HG03045 (cell line): ENCODE results near the gene CYP11A1.
A peak's percentile ranks its signal among the peaks of the same experiment; 100 is the strongest.

Source experiments
- ATAC-seq: cut with Tn5 transposase; IDR thresholded peaks from one replicate; pipeline ENCODE4 v1.9.1; 2021; ENCODE audit warnings: mild to moderate bottlenecking, moderate library complexity; ENCODE audit not compliant: unreplicated experiment

CYP11A1 gene

DNA sequence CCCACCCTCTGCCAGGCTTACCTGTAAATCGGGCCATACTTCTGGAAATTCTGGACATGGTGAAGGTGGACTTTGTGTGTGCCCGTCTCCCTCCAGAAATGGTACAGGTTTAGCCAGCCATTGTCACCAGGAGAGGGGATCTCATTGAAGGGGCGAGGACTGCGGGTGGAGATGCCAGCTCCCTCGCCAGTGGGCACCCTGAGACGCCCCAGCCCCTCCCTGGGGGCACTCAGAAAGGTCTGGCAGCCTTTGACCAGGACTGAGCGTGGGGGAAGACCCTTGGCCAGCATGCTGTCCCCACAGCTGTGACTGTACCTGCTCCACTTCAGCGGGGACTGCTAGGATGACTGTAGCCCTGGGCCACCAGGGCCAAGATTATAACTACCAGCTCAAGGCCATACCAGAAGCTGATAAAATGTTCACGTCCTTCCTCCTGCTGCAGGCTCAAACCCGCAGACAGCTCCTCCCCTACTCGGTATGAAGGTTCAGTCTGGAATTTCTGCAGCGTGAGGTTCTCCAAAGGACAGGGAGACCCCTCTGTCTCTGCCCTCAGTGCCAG, at the start of gene CYP11A1:
TSS of gene CYP11A1 (minus strand) at position 351 of the 559 bp plus-strand sequence. CDS start at position 290, 61 bp downstream.
- no peak for ATAC-seq

DNA sequence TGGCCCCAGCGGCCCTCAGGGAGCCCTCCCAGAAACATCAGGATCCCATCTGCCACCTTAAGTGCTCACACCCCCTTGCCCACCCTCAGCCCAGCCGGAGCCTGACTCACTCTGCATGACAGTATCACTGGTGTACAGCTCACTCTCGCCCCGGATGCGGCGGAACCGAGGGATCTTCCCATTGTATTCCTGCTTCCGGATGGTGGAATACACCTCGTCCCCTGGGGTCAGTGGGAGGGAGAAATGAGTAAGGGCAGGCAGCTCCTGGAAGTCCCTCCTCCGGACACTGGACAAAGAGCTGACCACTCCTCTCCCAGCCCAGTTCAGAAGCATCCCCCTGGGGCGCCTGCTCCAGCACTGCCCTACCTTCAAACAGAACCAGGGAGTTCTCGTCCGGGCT, 49.8 kb upstream of the CYP11A1 start:
- ATAC-seq, result no peak

GRCh38 chr15:74415966-74416916, 48.8 kb upstream of the CYP11A1 start:
- ATAC-seq, result no peak

DNA sequence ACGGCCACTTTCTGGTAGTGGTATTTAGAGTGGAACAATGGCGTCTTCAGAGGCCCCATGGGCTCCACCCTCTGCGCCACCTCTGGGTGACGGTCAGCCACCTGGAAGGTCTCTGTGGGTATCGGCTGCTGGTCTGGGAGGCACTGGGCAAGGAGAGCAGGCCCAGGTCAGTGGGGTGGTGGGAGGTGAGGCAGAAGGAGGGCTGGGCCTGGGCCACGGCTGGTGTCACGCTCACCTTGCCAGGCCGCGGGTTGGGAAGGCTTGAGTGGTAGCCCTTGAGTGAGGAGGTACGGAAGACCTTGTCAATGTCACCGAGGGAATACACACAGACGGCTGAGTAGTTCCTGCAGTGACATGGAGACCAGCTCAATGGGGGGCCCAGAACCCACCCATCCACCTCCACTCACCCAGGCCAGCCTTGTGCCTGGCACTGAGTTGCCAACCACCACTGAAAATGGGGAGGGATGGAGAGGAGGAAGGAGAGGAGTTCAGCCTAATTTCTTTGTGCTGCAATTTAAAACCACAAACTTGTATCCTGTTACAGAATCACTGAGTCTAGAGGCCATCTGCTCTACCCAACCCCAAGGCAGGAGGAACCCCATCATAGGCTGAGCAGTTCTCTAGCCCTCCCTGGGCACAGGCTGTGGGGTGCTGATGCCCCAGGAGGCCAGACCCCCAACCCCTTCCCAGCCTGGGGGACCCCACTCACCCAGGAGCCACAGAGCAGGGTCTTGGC, 47.3 kb upstream of the CYP11A1 start:
- ATAC-seq, result no peak

GRCh38 chr15:74414081-74414580, 46.7 kb upstream of the CYP11A1 start:
- ATAC-seq, result no peak

DNA sequence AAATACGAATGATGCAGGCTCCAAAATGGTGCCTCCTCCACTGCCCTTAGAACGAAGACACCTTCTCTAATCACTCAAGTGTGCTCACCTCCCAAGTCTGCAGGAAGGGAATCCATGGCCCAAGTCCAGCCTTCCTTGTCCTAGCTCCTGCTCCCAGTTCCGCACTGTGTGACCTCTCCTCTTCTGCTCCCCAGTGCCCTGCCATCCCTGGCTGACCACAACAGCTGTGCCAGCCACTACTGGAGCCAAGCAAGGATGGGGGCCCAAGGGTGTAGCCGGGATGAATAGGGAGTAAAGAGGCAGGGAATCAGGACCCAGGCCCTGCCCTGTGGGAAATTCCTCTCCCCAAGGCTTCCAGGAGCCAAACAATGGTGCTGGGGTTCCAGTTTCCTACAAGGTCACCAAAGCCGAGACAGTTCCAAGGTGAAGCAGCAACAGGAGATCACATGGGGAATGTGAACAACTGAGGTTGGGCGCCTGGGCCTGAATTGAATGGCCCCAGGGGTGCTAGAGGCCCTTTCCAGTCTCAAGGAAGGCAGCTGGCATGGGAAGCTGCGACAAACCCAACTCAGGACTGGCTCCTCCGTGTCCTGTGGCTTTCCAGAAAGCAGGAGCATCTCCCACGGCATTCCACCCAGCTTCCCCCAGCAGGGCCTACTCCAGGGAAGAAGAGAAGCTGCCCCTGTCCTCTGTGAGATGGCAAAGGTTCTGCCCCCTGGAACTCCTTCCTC, 46.1 kb upstream of the CYP11A1 start:
- no peak for ATAC-seq

DNA sequence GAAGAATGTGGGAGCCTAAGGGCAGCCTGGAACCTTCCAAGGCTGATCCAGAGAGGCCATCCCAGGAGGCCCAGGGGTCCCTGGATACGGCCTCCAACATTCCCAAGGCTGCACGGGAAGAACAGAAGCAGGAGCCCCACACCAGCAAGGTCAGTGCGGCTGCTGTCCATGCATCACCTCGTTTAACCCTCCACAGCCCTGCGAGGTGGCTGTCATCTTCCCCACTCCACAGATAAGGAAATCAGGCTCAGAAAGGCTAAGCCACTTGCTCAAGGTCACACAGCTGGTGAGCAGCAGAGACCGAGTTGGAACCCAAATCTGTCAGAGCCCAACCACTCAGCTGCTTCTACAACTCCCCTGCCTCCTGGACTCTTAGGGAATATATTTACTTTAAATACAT, 44.7 kb upstream of the CYP11A1 start:
- no peak for ATAC-seq

DNA sequence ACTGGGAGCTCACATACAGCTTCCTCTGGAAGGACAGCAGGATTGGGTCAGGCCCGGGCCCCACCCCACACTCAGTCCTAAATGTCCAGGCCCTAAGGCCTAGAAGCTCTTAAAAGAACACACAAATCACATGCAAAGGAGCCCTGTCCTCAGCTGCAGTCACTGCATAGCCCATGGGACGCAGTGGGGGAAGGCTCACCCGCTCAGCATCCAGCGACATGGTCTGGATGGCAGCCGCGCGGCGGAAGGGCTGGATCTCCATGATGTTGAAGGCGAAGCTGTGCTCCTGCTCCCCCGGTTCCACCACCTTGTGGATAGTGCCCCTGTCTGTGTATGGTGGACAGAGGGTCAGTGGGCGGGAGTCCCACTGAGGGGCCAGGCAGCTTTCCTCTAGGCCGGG, 44.2 kb upstream of the CYP11A1 start:
- ATAC-seq, result no peak

DNA sequence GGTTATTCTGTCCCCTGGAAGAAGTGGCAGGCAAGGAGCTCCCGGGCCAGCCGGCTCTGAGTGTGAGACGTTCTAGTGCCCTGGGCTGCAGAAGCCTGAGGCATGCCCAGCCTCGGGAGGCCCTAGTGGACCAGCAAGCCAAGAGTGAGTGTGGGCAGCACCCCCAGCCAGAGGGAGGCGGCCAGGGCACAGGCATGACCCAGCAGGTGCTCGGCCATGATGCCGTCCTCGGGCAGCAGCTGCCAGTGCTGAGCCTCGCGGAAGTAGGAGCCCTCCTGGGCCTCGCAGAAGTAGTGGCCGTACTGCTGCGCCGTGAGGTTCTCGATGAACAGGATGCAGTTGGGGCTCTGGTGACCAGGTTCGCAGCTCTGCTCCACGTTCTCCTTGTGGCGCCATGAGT, 43.1 kb upstream of the CYP11A1 start:
- ATAC-seq, result no peak

GRCh38 chr15:74409225-74409624, 41.8 kb upstream of the CYP11A1 start:
- ATAC-seq, result no peak

DNA sequence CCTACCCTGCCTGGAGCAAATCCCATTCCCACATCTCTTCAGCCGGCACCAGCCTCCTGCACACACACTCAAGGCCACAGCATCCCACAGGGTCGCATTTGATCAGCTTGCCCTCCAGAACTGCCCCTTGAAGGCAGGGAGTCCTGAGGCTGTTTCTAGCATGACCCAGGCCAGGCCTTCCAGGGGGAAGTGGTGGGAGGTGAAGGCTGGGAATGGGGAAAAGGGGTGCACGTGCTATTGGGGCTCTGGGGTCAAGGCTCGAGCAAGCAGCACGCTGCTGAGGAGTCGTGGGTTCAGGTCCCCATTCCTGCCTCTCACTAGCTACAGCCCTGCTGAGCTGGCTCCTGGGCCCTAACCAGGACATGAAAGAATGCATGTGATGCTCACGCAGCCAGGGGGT, 41.4 kb upstream of the CYP11A1 start:
- ATAC-seq, result no peak

GRCh38 chr15:74408385-74408784, 40.9 kb upstream of the CYP11A1 start:
- ATAC-seq, result no peak

GRCh38 chr15:74406992-74407705, 39.7 kb upstream of the CYP11A1 start:
- no peak for ATAC-seq

GRCh38 chr15:74406517-74406916, 39.1 kb upstream of the CYP11A1 start:
- no peak for ATAC-seq

DNA sequence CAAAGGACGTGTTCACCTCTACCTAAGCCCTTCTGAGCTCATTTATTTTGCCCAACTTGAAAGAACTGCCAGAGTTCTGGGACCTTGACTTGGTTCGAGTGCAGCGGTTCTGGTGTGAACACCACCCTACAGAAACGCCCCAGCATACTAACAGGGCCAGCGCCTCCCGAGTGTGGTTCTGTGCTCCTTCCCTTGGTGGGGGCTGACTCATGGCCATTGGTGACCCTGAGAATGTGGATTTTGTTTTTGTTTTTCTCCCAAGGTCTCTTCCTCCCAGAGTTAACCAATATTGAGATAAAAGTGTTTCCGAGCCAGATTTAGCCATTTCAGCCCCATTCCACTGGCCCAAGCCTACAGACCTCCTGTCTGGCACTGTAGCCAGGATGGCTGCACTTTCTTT, 38.4 kb upstream of the CYP11A1 start:
- no peak for ATAC-seq

DNA sequence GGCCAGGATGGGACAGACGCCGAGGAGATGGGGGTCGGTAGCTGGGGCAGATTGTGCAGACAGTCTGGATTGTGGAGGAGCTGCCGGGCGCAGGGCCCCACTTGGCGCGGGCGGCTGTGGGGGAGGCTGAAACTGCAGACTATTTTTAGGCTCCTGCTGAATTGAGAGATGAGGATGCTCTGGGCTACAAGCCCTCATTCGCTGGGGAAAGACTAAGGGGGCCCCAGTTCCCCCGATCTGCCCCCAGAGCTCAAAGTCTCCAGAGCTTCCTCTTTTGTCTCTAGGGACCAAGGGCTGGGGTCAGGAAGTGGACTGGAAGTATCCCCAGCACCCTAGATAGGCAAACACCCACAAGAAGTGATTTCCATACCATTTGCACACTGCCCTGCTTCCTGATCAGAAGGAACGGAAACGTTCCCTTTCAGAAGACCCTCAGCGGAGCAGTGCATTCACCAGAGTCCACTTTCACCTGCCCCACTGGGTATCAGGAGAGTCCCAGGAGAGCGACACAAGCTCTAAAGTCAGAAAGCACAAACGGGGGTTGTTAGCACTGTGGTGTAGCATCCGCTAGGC, 36.6 kb upstream of the CYP11A1 start:
- peak; percentile 25 for ATAC-seq

- ATAC-seq, result peak; percentile 22
These were observed 36.1 kb upstream of the CYP11A1 start for GRCh38 chr15:74403588-74403919.

DNA sequence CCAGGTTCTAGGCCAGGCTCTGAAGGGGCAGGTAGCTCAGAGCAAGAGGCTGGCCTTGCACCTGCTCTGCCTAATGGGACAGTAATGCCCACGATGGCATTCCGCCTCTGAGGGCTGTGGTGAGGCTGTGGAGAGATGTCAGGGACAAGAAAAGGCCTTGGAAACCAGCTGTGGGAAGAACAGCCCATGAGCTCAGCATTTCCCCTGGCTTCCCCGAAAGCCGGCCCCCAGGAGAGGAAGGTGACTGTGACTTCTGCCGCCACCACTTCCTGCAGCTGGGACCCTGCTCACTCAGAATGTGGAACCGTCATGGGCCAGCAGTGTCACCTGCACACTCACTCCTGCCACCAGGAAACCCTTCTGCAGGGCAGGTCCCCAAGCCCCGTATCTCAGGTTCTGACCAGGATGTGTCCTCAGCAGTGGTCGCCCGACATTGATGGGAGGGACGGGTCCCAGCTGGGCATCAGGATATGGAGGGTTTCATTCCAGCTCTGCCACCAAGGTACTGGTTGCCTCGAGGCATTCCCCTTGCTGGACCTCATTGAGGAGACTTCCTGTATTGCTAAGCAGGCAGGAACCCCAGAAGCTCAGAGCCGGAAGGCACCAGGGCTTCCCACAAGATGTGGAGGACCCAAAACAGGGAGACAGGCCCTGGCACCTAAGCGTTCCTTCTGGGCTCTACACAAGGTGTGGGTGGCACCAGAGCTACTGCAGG, 35.6 kb upstream of the CYP11A1 start:
- ATAC-seq, result peak; percentile 24

GRCh38 chr15:74402337-74402841, 34.9 kb upstream of the CYP11A1 start:
- ATAC-seq, result no peak
